CD4-positive, alpha-beta memory T cell (primary cell): ENCODE measurements around the gene LTBR. TPM values are rescaled to one million over a fixed set of nuclear protein-coding genes. Genes with fewer than 3 reads are reported as not detected.

ENCODE experiments used
- CTCF ChIA-PET: fragments of 350-600 bp; sonication (Branson Sonifier 250); formaldehyde crosslinking; loops from one replicate; lab custom pipeline; 2021; ENCODE audit warnings: inconsistent platforms; ENCODE audit not compliant: partially characterized antibody; lab: Charles Lee
- POLR2A ChIA-PET: fragments of 350-600 bp; sonication (Branson Sonifier 250); formaldehyde crosslinking; loops from one replicate; lab custom pipeline; 2021; ENCODE audit not compliant: partially characterized antibody; lab: Charles Lee
- DNase-seq, 5 donors: peaks; one replicate each; pipeline versions ENCODE4 v3.0.0 to v3.0.0-alpha.2; 2020 to 2022; ENCODE audit warnings: mixed read lengths in 1 of 5
- H3K27ac ChIP-seq: one replicate; pipeline ENCODE4 v1.7.0; 2013; ENCODE audit warnings: low read depth, low read length
- H3K27me3 ChIP-seq: 2 replicates; pipeline ENCODE4 v1.7.0; 2013; ENCODE audit warnings: mild to moderate bottlenecking, low read length, moderate library complexity; ENCODE audit not compliant: insufficient read depth
- H3K36me3 ChIP-seq: 2 replicates; pipeline ENCODE4 v1.7.0; 2013; ENCODE audit warnings: mild to moderate bottlenecking, low read length, moderate library complexity; ENCODE audit not compliant: insufficient read depth
- H3K4me1 ChIP-seq: 2 replicates; pipeline ENCODE4 v1.7.0; 2013; ENCODE audit warnings: mild to moderate bottlenecking, low read length, moderate library complexity; ENCODE audit not compliant: insufficient read depth
- H3K4me3 ChIP-seq, 2 donors: one replicate each; pipeline ENCODE4 v1.7.0; 2013; ENCODE audit warnings: low read length in 2 of 2, mild to moderate bottlenecking in 1 of 2
- H3K9me3 ChIP-seq, 2 donors: one replicate each; pipeline ENCODE4 v1.7.0; 2013; ENCODE audit warnings: low read length in 2 of 2, control low read depth in 1 of 2; ENCODE audit not compliant: control insufficient read depth in 1 of 2
- H3K27ac Mint-ChIP-seq, 7 donors: one replicate each; pipeline ENCODE4 v1.8.0; 2020 to 2021; ENCODE audit warnings: mixed read lengths in 7 of 7, mild to moderate bottlenecking in 6 of 7, inconsistent platforms in 3 of 7, moderate library complexity in 3 of 7
- H3K27me3 Mint-ChIP-seq, 2 donors: one replicate each; pipeline ENCODE4 v1.8.0; 2020 to 2021; ENCODE audit warnings: mixed read lengths in 2 of 2
- H3K36me3 Mint-ChIP-seq, 2 donors: one replicate each; pipeline ENCODE4 v1.8.0; 2020 to 2021; ENCODE audit warnings: mixed read lengths in 2 of 2, inconsistent platforms in 1 of 2, mild to moderate bottlenecking in 1 of 2
- H3K4me1 Mint-ChIP-seq, 4 donors: one replicate each; pipeline ENCODE4 v1.8.0; 2020 to 2021; ENCODE audit warnings: mixed read lengths in 4 of 4, mild to moderate bottlenecking in 1 of 4
- H3K4me3 Mint-ChIP-seq, 8 donors: one replicate each; pipeline ENCODE4 v1.8.0; 2020 to 2021; ENCODE audit warnings: mixed read lengths in 8 of 8, mild to moderate bottlenecking in 7 of 8, moderate library complexity in 6 of 8, inconsistent platforms in 3 of 8
- H3K9me3 Mint-ChIP-seq, 8 donors: one replicate each; pipeline ENCODE4 v1.8.0; 2020 to 2021; ENCODE audit warnings: mixed read lengths in 8 of 8, mild to moderate bottlenecking in 5 of 8, inconsistent platforms in 3 of 8, moderate library complexity in 1 of 8
- intact Hi-C: fragments of 100-400 bp; cut with micrococcal nuclease; formaldehyde crosslinking; loops from one replicate; pipeline ENCODE4 v1.15.1; 2023
- polyA plus RNA-seq, 2 donors: library from polyadenylated mRNA; unstranded; fragments of 300-500 nt; fragmentation: Illumina TruSeq; gene quantifications; one replicate each; pipeline ENCODE4 v1.2.3, GENCODE V29; 2021
- total RNA-seq, 2 experiments: library from RNA; stranded (reverse); gene quantifications; one replicate each; pipeline ENCODE4 v1.2.3, GENCODE V29; 2021

The LTBR gene
- total and polyA plus RNA-seq, 4 experiments from 2014 or later = 1.1 to 1.3 TPM; not detected in 2

GRCh38 chr12:6364044-6364374, 20.0 kb upstream of the LTBR start:
- Mint-ChIP-seq H3K9me3 (no peaks in the 10 kb centered on the region), H3K36me3 (no peaks in the 10 kb centered on the region), H3K4me3 (peak overlapping the region; percentile 84 to 91 (median 88)), H3K27ac (peak overlapping the region; percentile 68 to 93 (median 89)), H3K27me3 (no peaks in the 10 kb centered on the region), H3K4me1 (peaks cover 12 to 51% (median 22%) of the 10 kb centered on the region in 4 donors)
- Histone ChIP-seq H3K27me3 (no peaks in the 10 kb centered on the region), H3K4me1 (peaks cover 31% of the 10 kb centered on the region), H3K36me3 (no peaks in the 10 kb centered on the region), H3K9me3 (no peaks in the 10 kb centered on the region), H3K27ac (peak overlapping the region; percentile 64), H3K4me3 (peak overlapping the region; percentile 69 to 73)
- intact Hi-C loops = no loop called here
- no peak for DNase-seq
- ChIA-PET CTCF (interaction anchor here (1.0 to 14.3 kb wide), 7 partner anchors 9 to 174 kb away, joined by 3 to 268 read pairs (median 4); partner anchors contain the start of gene TNFRSF1A), POLR2A (interaction anchor here (0.7 to 7.5 kb wide), 11 partner anchors 8 to 171 kb away, joined by 3 to 250 read pairs (median 6); partner anchors contain the start of genes GAPDH, SCNN1A, TNFRSF1A and VAMP1)

GRCh38 chr12:6367065-6367968, 16.6 kb upstream of the LTBR start:
- H3K27ac ChIP-seq = no peak overlapping the region
- peak overlapping the region in 5 of 7 donors; percentile 30 to 84 (median 79) for H3K27ac Mint-ChIP-seq
- H3K36me3 ChIP-seq = no peaks in the 10 kb centered on the region
- CTCF ChIA-PET = interaction anchor here (0.7 to 14.3 kb wide), 17 partner anchors 9 to 103 kb away, joined by 3 to 268 read pairs (median 6); partner anchors contain the start of genes CD27, LTBR, TNFRSF1A and VAMP1
- no peaks in the 10 kb centered on the region for H3K27me3 Mint-ChIP-seq
- no peaks in the 10 kb centered on the region for H3K9me3 Mint-ChIP-seq
- no peaks in the 10 kb centered on the region for H3K36me3 Mint-ChIP-seq
- peak; percentile 36 to 55 (median 48) for DNase-seq
- POLR2A ChIA-PET = interaction anchor here (0.5 to 7.5 kb wide), 8 partner anchors 9 to 126 kb away, joined by 3 to 250 read pairs (median 3); partner anchors contain the start of genes MRPL51 and TNFRSF1A
- H3K4me1 Mint-ChIP-seq = peaks cover 8 to 38% (median 13%) of the 10 kb centered on the region in 4 donors
- intact Hi-C loops = loop anchor here (1.0 kb wide), 2 partner anchors 32 to 44 kb away; no protein-coding TSS in a partner anchor
- peaks cover 26% of the 10 kb centered on the region for H3K4me1 ChIP-seq
- peak overlapping the region in 1 of 8 donors; percentile 5 for H3K4me3 Mint-ChIP-seq
- no peak overlapping the region for H3K4me3 ChIP-seq
- H3K9me3 ChIP-seq = no peaks in the 10 kb centered on the region
- H3K27me3 ChIP-seq = no peaks in the 10 kb centered on the region

- H3K27ac Mint-ChIP-seq = peak overlapping the region in 5 of 7 donors; percentile 30 to 82 (median 71)
- Histone ChIP-seq H3K27me3 (no peaks in the 10 kb centered on the region), H3K36me3 (no peaks in the 10 kb centered on the region), H3K4me1 (peaks cover 28% of the 10 kb centered on the region), H3K4me3 (no peak overlapping the region), H3K9me3 (no peaks in the 10 kb centered on the region), H3K27ac (no peak overlapping the region)
- DNase-seq = no peak
- POLR2A ChIA-PET = interaction anchor here (0.5 to 7.5 kb wide), 7 partner anchors 8 to 97 kb away, joined by 3 to 250 read pairs (median 3); partner anchors contain the start of gene TNFRSF1A
- H3K4me1 Mint-ChIP-seq = peaks cover 8 to 41% (median 21%) of the 10 kb centered on the region in 4 donors
- intact Hi-C loops = loop anchor here (1.0 kb wide), 2 partner anchors 33 to 45 kb away; no protein-coding TSS in a partner anchor
- no peak overlapping the region for H3K4me3 Mint-ChIP-seq
- no peaks in the 10 kb centered on the region for H3K9me3 Mint-ChIP-seq
- no peaks in the 10 kb centered on the region for H3K27me3 Mint-ChIP-seq
- CTCF ChIA-PET = interaction anchor here (0.7 to 14.3 kb wide), 16 partner anchors 9 to 169 kb away, joined by 3 to 268 read pairs (median 6); partner anchors contain the start of genes CD27, LTBR, TNFRSF1A and VAMP1
- H3K36me3 Mint-ChIP-seq = no peaks in the 10 kb centered on the region
These were observed 15.7 kb upstream of the LTBR start for GRCh38 chr12:6367969-6368892.

GRCh38 chr12:6368906-6369525, 14.9 kb upstream of the LTBR start:
- Histone ChIP-seq H3K27me3 (no peaks in the 10 kb centered on the region), H3K27ac (no peak overlapping the region), H3K9me3 (no peaks in the 10 kb centered on the region), H3K36me3 (no peaks in the 10 kb centered on the region), H3K4me1 (peaks cover 27% of the 10 kb centered on the region), H3K4me3 (no peak overlapping the region)
- no peak for DNase-seq
- H3K36me3 Mint-ChIP-seq = no peaks in the 10 kb centered on the region
- POLR2A ChIA-PET = interaction anchor here (1.4 to 7.5 kb wide), 2 partner anchors 28 to 33 kb away, joined by 3 to 250 read pairs; partner anchors contain the start of gene TNFRSF1A
- peaks cover 8 to 44% (median 21%) of the 10 kb centered on the region in 4 donors for H3K4me1 Mint-ChIP-seq
- H3K27ac Mint-ChIP-seq = peak overlapping the region in 3 of 7 donors; percentile 5 to 83 (median 19)
- intact Hi-C loops = no loop called here
- no peak overlapping the region for H3K4me3 Mint-ChIP-seq
- no peaks in the 10 kb centered on the region for H3K9me3 Mint-ChIP-seq
- H3K27me3 Mint-ChIP-seq = no peaks in the 10 kb centered on the region
- CTCF ChIA-PET = interaction anchor here (1.1 to 14.3 kb wide), 5 partner anchors 25 to 169 kb away, joined by 3 to 268 read pairs (median 70); partner anchors contain the start of gene TNFRSF1A

GRCh38 chr12:6369916-6370575, 13.9 kb upstream of the LTBR start:
- Mint-ChIP-seq H3K36me3 (no peaks in the 10 kb centered on the region), H3K27me3 (no peaks in the 10 kb centered on the region), H3K4me3 (no peak overlapping the region), H3K4me1 (peaks cover 6 to 39% (median 17%) of the 10 kb centered on the region in 4 donors), H3K9me3 (no peaks in the 10 kb centered on the region), H3K27ac (no peak overlapping the region)
- no peak overlapping the region for H3K27ac ChIP-seq
- no peaks in the 10 kb centered on the region for H3K36me3 ChIP-seq
- H3K27me3 ChIP-seq = no peaks in the 10 kb centered on the region
- POLR2A ChIA-PET = interaction anchor here (1.4 to 1.7 kb wide), 3 partner anchors 24 to 34 kb away, joined by 3 to 4 read pairs (median 4); no protein-coding TSS in a partner anchor
- H3K4me1 ChIP-seq = peaks cover 21% of the 10 kb centered on the region
- no peak for DNase-seq
- CTCF ChIA-PET = interaction anchor here (1.0 to 11.1 kb wide), 5 partner anchors 26 to 47 kb away, joined by 3 to 268 read pairs (median 4); no protein-coding TSS in a partner anchor
- intact Hi-C loops = no loop called here
- H3K9me3 ChIP-seq = no peaks in the 10 kb centered on the region
- no peak overlapping the region for H3K4me3 ChIP-seq
